ENCODE data around the gene CIZ1. TPM values are rescaled to one million over a fixed set of nuclear protein-coding genes. Genes with fewer than 3 reads are reported as not detected.

Gene CIZ1
- total and polyA plus RNA-seq, 9 of the 15 experiments (the other 6 are each of a cell fraction or from before 2014, with no cell fraction given) = 6.6 to 329 (median 87.8) TPM

DNA sequence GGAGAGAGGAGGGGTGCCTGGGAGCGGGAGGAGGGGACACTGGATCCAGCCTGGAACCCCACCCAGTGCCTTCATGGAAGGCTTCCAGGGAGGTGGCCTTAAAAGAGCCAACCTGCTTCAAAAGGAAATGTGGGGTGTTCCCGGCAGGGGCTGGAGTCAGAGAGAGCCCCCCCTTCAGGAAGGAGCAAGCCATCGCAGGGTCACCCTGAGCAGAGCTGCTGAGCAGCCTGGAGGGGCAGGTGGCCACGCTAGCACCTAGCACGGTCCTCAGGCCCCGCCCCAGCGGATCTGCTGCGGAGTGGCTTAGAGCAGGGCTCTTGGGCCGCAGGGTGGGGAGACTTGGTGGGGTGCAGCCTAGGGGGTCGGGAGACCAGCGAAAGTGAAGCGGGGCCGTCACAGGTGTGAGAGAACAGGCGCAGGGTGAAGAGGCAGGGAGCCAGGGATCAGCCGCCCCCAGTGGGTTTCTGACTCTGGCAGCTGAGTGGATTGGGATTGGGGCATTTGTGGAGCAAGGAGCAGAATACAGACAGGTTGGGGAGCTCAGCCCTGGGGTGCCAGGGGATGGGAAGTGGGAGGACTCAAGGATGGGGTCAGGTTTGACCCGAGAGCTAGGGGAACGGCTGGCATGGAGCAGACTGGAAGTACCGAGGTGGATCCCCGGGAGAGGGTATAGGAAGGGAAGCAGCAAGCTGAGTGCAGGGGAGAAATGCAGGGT lies 40.6 kb downstream of the CIZ1 start (continued):
- TF ChIP-seq, protein P1, sequence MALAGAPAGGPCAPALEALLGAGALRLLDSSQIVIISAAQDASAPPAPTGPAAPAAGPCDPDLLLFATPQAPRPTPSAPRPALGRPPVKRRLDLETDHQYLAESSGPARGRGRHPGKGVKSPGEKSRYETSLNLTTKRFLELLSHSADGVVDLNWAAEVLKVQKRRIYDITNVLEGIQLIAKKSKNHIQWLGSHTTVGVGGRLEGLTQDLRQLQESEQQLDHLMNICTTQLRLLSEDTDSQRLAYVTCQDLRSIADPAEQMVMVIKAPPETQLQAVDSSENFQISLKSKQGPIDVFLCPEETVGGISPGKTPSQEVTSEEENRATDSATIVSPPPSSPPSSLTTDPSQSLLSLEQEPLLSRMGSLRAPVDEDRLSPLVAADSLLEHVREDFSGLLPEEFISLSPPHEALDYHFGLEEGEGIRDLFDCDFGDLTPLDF (CRISPR knock-in tag; IDR thresholded peaks at IDR 0.05) = peak; percentile 39; the same call in 1 of the 2 replicates
- TF ChIP-seq C11orf30 (IDR thresholded peaks at IDR 0.05; ENCODE audit: low read depth) (no peak), STAG1 (CRISPR knock-in tag; IDR thresholded peaks at IDR 0.05; ENCODE audit: borderline replicate concordance) (no peak), ZNF354B (CRISPR knock-in tag; IDR thresholded peaks at IDR 0.05) (no peak), HMGN3 (IDR thresholded peaks at IDR 0.05; ENCODE audit: borderline replicate concordance, extremely low read depth, insufficient read length, low read depth, low read length) (no peak), YBX1 (IDR thresholded peaks at IDR 0.05) (no peak), U2AF2 (optimal IDR thresholded peaks at IDR 0.05; ENCODE audit: low read depth, low read length) (no peak), MTA3 (IDR thresholded peaks at IDR 0.05; ENCODE audit: borderline replicate concordance) (no peak), CHD4 (IDR thresholded peaks at IDR 0.05; ENCODE audit: insufficient read depth, insufficient replicate concordance, low read depth, low read length, poor library complexity, severe bottlenecking) (peak; percentile 77), SMAD4 (CRISPR knock-in tag; conservative IDR thresholded peaks at IDR 0.05) (peak; percentile 45), NCOA2 (IDR thresholded peaks at IDR 0.05; ENCODE audit: partially characterized antibody in 2 of 2) (no peak), JUND (IDR thresholded peaks at IDR 0.05; ENCODE audit: borderline replicate concordance, low read depth, low read length) (peak; percentile 59), JUND (tag; IDR thresholded peaks at IDR 0.05; ENCODE audit: borderline replicate concordance, low read depth, low read length) (no peak; the same call in 1 of the 3 replicates), SIN3B (IDR thresholded peaks at IDR 0.05; ENCODE audit: low read depth) (no peak), KDM5B (IDR thresholded peaks at IDR 0.05; ENCODE audit: insufficient replicate concordance, low read depth, low read length) (peak; percentile 25), CBX3 (IDR thresholded peaks at IDR 0.05; ENCODE audit: borderline replicate concordance in 1 of 2, low read length in 2 of 2) (peak in 1 of 2 experiments; percentile 82; a peak in 1 of 3 replicates), POLR2A (conservative IDR thresholded peaks at IDR 0.05) (0 out of 2 replicates have a peak, but pooled peaks have one; percentile 20)
- TF ChIP-seq, protein P2, sequence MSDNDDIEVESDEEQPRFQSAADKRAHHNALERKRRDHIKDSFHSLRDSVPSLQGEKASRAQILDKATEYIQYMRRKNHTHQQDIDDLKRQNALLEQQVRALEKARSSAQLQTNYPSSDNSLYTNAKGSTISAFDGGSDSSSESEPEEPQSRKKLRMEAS (CRISPR knock-in tag; IDR thresholded peaks at IDR 0.05) = no peak
- TF ChIP-seq, protein P3, sequence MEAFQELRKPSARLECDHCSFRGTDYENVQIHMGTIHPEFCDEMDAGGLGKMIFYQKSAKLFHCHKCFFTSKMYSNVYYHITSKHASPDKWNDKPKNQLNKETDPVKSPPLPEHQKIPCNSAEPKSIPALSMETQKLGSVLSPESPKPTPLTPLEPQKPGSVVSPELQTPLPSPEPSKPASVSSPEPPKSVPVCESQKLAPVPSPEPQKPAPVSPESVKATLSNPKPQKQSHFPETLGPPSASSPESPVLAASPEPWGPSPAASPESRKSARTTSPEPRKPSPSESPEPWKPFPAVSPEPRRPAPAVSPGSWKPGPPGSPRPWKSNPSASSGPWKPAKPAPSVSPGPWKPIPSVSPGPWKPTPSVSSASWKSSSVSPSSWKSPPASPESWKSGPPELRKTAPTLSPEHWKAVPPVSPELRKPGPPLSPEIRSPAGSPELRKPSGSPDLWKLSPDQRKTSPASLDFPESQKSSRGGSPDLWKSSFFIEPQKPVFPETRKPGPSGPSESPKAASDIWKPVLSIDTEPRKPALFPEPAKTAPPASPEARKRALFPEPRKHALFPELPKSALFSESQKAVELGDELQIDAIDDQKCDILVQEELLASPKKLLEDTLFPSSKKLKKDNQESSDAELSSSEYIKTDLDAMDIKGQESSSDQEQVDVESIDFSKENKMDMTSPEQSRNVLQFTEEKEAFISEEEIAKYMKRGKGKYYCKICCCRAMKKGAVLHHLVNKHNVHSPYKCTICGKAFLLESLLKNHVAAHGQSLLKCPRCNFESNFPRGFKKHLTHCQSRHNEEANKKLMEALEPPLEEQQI (IDR thresholded peaks at IDR 0.05) = no peak
- TF ChIP-seq, protein P4, sequence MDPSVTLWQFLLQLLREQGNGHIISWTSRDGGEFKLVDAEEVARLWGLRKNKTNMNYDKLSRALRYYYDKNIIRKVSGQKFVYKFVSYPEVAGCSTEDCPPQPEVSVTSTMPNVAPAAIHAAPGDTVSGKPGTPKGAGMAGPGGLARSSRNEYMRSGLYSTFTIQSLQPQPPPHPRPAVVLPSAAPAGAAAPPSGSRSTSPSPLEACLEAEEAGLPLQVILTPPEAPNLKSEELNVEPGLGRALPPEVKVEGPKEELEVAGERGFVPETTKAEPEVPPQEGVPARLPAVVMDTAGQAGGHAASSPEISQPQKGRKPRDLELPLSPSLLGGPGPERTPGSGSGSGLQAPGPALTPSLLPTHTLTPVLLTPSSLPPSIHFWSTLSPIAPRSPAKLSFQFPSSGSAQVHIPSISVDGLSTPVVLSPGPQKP (CRISPR knock-in tag; IDR thresholded peaks at IDR 0.05) = no peak
- TF ChIP-seq, protein P5, sequence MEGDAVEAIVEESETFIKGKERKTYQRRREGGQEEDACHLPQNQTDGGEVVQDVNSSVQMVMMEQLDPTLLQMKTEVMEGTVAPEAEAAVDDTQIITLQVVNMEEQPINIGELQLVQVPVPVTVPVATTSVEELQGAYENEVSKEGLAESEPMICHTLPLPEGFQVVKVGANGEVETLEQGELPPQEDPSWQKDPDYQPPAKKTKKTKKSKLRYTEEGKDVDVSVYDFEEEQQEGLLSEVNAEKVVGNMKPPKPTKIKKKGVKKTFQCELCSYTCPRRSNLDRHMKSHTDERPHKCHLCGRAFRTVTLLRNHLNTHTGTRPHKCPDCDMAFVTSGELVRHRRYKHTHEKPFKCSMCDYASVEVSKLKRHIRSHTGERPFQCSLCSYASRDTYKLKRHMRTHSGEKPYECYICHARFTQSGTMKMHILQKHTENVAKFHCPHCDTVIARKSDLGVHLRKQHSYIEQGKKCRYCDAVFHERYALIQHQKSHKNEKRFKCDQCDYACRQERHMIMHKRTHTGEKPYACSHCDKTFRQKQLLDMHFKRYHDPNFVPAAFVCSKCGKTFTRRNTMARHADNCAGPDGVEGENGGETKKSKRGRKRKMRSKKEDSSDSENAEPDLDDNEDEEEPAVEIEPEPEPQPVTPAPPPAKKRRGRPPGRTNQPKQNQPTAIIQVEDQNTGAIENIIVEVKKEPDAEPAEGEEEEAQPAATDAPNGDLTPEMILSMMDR (IDR thresholded peaks at IDR 0.05 in 2 of 3, conservative IDR thresholded peaks at IDR 0.05 in 1 of 3; ENCODE audit: insufficient read depth in 2 of 3, low read depth in 1 of 3, low read length in 3 of 3) = peak; percentile 97 to 99 (median 97)

All from K562 (cell line).